SK-N-SH treated with all-trans-retinoic acid at 6 μM for 48 hours (cell line): ENCODE measurements around the gene MAML3.

Source experiments
- ARNTL ChIP-seq: fragments of 450-650 bp; formaldehyde crosslinking; IDR thresholded peaks from 2 replicates; pipeline ENCODE4 v1.5.0; 2020; ENCODE audit warnings: low read depth, mild to moderate bottlenecking, moderate library complexity, borderline replicate concordance
- CSDC2 ChIP-seq: fragments of 250-450 bp; sonication (Bioruptor Pico); IDR thresholded peaks from 2 replicates; pipeline ENCODE4 v1.5.0; 2020; ENCODE audit warnings: mild to moderate bottlenecking, moderate library complexity
- GLIS3 ChIP-seq: fragments of 250-450 bp; sonication (Bioruptor Pico); IDR thresholded peaks from 2 replicates; pipeline ENCODE4 v1.5.0; 2020; ENCODE audit warnings: mild to moderate bottlenecking, moderate library complexity
- ISL1 ChIP-seq: fragments of 250-450 bp; sonication (Bioruptor Pico); IDR thresholded peaks from 2 replicates; pipeline ENCODE4 v2.1.2; 2022; ENCODE audit warnings: mild to moderate bottlenecking, moderate library complexity
- RARB ChIP-seq: fragments of 250-450 bp; sonication (Bioruptor Pico); IDR thresholded peaks from 2 replicates; pipeline ENCODE4 v1.8.0; 2021; ENCODE audit warnings: mild to moderate bottlenecking, moderate library complexity
- TOX ChIP-seq: fragments of 250-450 bp; sonication (Bioruptor Pico); IDR thresholded peaks from 2 replicates; pipeline ENCODE4 v1.8.0; 2021; ENCODE audit warnings: mild to moderate bottlenecking, moderate library complexity, borderline replicate concordance
- ZFP3 ChIP-seq: fragments of 250-450 bp; sonication (Bioruptor Pico); IDR thresholded peaks from 2 replicates; pipeline ENCODE4 v1.5.0; 2020; ENCODE audit warnings: mild to moderate bottlenecking, moderate library complexity
- ZFP30 ChIP-seq: fragments of 450-650 bp; formaldehyde crosslinking; IDR thresholded peaks from 2 replicates; pipeline ENCODE4 v1.5.0; 2022; ENCODE audit warnings: mild to moderate bottlenecking, moderate library complexity
- ZNF565 ChIP-seq: fragments of 450-650 bp; formaldehyde crosslinking; conservative IDR thresholded peaks from 2 replicates; pipeline ENCODE4 v1.5.0; 2020; ENCODE audit warnings: low read depth, mild to moderate bottlenecking, moderate library complexity
- ZNF70 ChIP-seq: fragments of 450-650 bp; formaldehyde crosslinking; IDR thresholded peaks from 2 replicates; pipeline ENCODE4 v1.5.0; 2020; ENCODE audit warnings: mild to moderate bottlenecking, moderate library complexity
- TF ChIP-seq, protein P1 (sequence below): fragments of 250-450 bp; sonication (Bioruptor Pico); IDR thresholded peaks from 2 replicates; pipeline ENCODE4 v1.8.0; 2021; ENCODE audit warnings: low read depth, mild to moderate bottlenecking, moderate library complexity, borderline replicate concordance
- TF ChIP-seq, protein P2 (sequence below): fragments of 250-450 bp; sonication (Bioruptor Pico); IDR thresholded peaks from 2 replicates; pipeline ENCODE4 v1.5.1; 2020; ENCODE audit warnings: low read depth, mild to moderate bottlenecking, moderate library complexity

GRCh38 chr4:140195806-140196205, 41.8 kb upstream of the MAML3 start:
- TF ChIP-seq ARNTL (CRISPR knock-in tag), result no peak
- TF ChIP-seq ZFP30 (CRISPR knock-in tag), result no peak
- TF ChIP-seq TOX, result no peak
- TF ChIP-seq ZFP3 (CRISPR knock-in tag), result no peak
- no peak for TF ChIP-seq ZNF70
- no peak for TF ChIP-seq GLIS3 (CRISPR knock-in tag)
- no peak for TF ChIP-seq ZNF565
- no peak for TF ChIP-seq ISL1 (CRISPR knock-in tag)
- TF ChIP-seq CSDC2 (CRISPR knock-in tag), result no peak
- TF ChIP-seq, protein P1, sequence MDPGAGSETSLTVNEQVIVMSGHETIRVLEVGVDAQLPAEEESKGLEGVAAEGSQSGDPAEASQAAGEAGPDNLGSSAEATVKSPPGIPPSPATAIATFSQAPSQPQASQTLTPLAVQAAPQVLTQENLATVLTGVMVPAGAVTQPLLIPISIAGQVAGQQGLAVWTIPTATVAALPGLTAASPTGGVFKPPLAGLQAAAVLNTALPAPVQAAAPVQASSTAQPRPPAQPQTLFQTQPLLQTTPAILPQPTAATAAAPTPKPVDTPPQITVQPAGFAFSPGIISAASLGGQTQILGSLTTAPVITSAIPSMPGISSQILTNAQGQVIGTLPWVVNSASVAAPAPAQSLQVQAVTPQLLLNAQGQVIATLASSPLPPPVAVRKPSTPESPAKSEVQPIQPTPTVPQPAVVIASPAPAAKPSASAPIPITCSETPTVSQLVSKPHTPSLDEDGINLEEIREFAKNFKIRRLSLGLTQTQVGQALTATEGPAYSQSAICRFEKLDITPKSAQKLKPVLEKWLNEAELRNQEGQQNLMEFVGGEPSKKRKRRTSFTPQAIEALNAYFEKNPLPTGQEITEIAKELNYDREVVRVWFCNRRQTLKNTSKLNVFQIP, result no peak
- TF ChIP-seq, protein P2, sequence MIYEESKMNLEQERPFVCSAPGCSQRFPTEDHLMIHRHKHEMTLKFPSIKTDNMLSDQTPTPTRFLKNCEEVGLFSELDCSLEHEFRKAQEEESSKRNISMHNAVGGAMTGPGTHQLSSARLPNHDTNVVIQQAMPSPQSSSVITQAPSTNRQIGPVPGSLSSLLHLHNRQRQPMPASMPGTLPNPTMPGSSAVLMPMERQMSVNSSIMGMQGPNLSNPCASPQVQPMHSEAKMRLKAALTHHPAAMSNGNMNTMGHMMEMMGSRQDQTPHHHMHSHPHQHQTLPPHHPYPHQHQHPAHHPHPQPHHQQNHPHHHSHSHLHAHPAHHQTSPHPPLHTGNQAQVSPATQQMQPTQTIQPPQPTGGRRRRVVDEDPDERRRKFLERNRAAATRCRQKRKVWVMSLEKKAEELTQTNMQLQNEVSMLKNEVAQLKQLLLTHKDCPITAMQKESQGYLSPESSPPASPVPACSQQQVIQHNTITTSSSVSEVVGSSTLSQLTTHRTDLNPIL (CRISPR knock-in tag), result no peak
- no peak for TF ChIP-seq RARB
